ENCODE data around the gene LAIR1. TPM values are rescaled to one million over a fixed set of nuclear protein-coding genes. Genes with fewer than 3 reads are reported as not detected.

Gene LAIR1
- total RNA-seq, 1 donor from 2014 or later = not detected

DNA sequence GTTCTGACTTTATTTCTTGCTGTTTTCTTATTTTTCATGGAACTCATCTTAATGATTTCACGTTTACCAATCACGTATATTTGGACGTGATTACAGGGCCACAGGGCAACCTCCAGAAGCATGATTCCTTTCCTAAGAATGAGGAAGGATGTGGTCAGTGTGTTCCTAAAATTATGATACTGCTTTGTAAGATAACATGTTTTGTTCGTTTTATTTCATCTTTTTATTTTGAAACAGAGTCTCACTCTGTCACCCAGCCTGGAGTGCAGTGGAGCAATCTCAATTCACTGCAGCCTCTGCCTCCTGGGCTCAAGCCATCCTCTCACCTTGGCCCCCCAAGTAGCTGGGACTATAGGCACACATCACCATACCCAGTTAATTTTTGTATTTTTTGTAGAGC is 24.8 kb upstream of the LAIR1 start:
- Histone ChIP-seq H3K9me3 (ENCODE audit: low read depth) (no peaks in the 10 kb centered on the region), H3K36me3 (no peaks in the 10 kb centered on the region), H3K27ac (no peak overlapping the region), H3K79me2 (ENCODE audit: low read depth) (no peaks in the 10 kb centered on the region), H3K9ac (no peak overlapping the region), H3F3A (ENCODE audit: low read depth) (peaks cover 6% of the 10 kb centered on the region), H3K4me3 (no peak overlapping the region), H3K4me2 (no peak overlapping the region), H3K4me1 (peaks cover 6% of the 10 kb centered on the region), H2AFZ (replicated peaks) (no peak overlapping the region), H3K27me3 (peaks cover 51% of the 10 kb centered on the region), H4K20me1 (ENCODE audit: low read depth) (no peaks in the 10 kb centered on the region)
- DNase-seq (ENCODE audit: low spot score) = no peak
- Mint-ChIP-seq H3K27me3 (ENCODE audit: insufficient read depth, low read depth) (peaks cover 15% of the 10 kb centered on the region), H3K4me1 (peaks cover 18% of the 10 kb centered on the region), H3K4me3 (no peak overlapping the region), H3K36me3 (no peaks in the 10 kb centered on the region), H3K27ac (no peak overlapping the region), H3K9me3 (no peaks in the 10 kb centered on the region)
- TF ChIP-seq EZH2 (IDR thresholded peaks at IDR 0.05) = no peak
- no peak for TF ChIP-seq EZH2phosphoT487 (IDR thresholded peaks at IDR 0.05)
- TF ChIP-seq, protein P1, sequence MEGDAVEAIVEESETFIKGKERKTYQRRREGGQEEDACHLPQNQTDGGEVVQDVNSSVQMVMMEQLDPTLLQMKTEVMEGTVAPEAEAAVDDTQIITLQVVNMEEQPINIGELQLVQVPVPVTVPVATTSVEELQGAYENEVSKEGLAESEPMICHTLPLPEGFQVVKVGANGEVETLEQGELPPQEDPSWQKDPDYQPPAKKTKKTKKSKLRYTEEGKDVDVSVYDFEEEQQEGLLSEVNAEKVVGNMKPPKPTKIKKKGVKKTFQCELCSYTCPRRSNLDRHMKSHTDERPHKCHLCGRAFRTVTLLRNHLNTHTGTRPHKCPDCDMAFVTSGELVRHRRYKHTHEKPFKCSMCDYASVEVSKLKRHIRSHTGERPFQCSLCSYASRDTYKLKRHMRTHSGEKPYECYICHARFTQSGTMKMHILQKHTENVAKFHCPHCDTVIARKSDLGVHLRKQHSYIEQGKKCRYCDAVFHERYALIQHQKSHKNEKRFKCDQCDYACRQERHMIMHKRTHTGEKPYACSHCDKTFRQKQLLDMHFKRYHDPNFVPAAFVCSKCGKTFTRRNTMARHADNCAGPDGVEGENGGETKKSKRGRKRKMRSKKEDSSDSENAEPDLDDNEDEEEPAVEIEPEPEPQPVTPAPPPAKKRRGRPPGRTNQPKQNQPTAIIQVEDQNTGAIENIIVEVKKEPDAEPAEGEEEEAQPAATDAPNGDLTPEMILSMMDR (IDR thresholded peaks at IDR 0.05) = no peak

DNA sequence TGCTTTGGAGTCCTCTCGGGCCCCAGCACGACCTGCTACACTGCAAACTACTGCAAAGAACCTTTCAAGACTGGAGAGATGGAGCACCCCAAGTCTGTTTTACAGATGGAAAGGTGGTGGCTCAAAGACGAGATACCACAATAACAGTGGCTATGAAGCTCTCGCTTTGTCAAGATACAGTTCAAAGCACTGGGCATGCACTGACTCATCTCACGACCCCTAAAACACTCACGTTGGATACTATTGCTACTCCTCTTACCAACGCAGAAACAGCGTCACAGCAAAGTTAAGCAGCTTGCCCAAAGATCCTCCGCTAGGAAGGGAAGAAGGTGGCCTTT is 24.0 kb upstream of the LAIR1 start:
- Histone ChIP-seq H2AFZ (replicated peaks) (peak overlapping the region; percentile 50), H3K79me2 (ENCODE audit: low read depth) (no peaks in the 10 kb centered on the region), H3K4me2 (peak overlapping the region; percentile 57), H3F3A (ENCODE audit: low read depth) (peaks cover 6% of the 10 kb centered on the region), H3K9me3 (ENCODE audit: low read depth) (no peaks in the 10 kb centered on the region), H3K27ac (no peak overlapping the region), H3K4me3 (no peak overlapping the region), H3K27me3 (peaks cover 51% of the 10 kb centered on the region), H3K4me1 (peaks cover 6% of the 10 kb centered on the region), H3K9ac (no peak overlapping the region), H3K36me3 (no peaks in the 10 kb centered on the region), H4K20me1 (ENCODE audit: low read depth) (no peaks in the 10 kb centered on the region)
- no peak for DNase-seq (ENCODE audit: low spot score)
- Mint-ChIP-seq H3K4me3 (peak overlapping the region; percentile 73), H3K4me1 (peaks cover 18% of the 10 kb centered on the region), H3K36me3 (no peaks in the 10 kb centered on the region), H3K27me3 (ENCODE audit: insufficient read depth, low read depth) (peaks cover 15% of the 10 kb centered on the region), H3K9me3 (no peaks in the 10 kb centered on the region), H3K27ac (no peak overlapping the region)
- TF ChIP-seq EZH2 (IDR thresholded peaks at IDR 0.05) (no peak), EZH2phosphoT487 (IDR thresholded peaks at IDR 0.05) (no peak)
- TF ChIP-seq, protein P1 (IDR thresholded peaks at IDR 0.05) = no peak

DNA sequence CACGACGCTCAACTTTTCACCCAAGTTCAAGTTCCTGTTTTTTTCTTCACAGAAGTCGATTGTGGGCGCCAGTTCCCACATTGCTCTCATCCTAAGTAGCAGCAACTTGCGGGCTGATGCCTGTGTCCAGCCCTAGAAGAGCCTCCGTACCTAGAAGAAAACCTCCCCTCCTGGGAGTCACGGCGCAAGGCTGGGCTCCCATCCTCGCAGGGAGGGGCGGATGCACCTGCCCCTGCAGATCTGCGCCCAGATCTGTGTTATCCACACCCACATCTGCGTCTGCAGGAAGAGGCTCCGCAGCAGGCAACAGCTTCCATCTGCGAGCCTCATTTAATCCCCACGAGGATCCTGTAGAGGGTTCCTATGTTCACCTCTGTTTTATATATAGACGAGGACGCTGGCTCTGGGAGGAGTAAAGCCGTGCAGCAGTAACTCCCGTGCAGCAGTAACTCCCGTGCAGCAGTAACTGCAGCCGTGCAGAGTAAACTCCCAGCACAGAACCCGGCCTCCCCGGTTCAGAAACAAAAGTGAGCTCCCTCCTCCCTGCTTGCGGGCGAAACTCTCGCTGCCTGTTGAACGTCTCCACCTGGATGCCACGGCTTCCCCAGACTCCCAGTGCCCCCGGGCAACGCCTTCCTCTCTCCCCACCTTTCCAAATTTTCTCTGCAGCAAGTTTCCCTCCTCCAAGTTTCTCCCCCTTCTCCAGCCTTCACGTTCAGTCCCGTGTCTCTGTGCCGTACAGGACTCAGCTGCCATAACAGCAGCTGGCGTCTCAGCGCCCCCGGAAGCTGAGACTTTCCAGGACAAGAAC is 23.5 kb upstream of the LAIR1 start:
- H3K9ac ChIP-seq = no peak overlapping the region

More for the DNA sequence above, 23.5 kb upstream of the LAIR1 start:
- peaks cover 6% of the 10 kb centered on the region for H3F3A ChIP-seq (ENCODE audit: low read depth)
- H3K9me3 ChIP-seq (ENCODE audit: low read depth) = no peaks in the 10 kb centered on the region
- H3K36me3 ChIP-seq = no peaks in the 10 kb centered on the region
- H3K27ac ChIP-seq = no peak overlapping the region
- DNase-seq (ENCODE audit: low spot score) = no peak
- H3K79me2 ChIP-seq (ENCODE audit: low read depth) = no peaks in the 10 kb centered on the region
- H3K4me3 ChIP-seq = peak overlapping the region; percentile 22
- H3K4me1 ChIP-seq = peaks cover 6% of the 10 kb centered on the region
- Mint-ChIP-seq H3K4me3 (peak overlapping the region; percentile 73), H3K27me3 (ENCODE audit: insufficient read depth, low read depth) (peaks cover 15% of the 10 kb centered on the region), H3K9me3 (no peaks in the 10 kb centered on the region), H3K27ac (no peak overlapping the region), H3K36me3 (no peaks in the 10 kb centered on the region), H3K4me1 (peaks cover 18% of the 10 kb centered on the region)
- peak overlapping the region; percentile 50 for H2AFZ ChIP-seq (replicated peaks)
- H3K27me3 ChIP-seq = peaks cover 51% of the 10 kb centered on the region
- H3K4me2 ChIP-seq = peak overlapping the region; percentile 57
- TF ChIP-seq EZH2 (IDR thresholded peaks at IDR 0.05) (no peak), EZH2phosphoT487 (IDR thresholded peaks at IDR 0.05) (no peak)
- TF ChIP-seq, protein P1 (IDR thresholded peaks at IDR 0.05) = no peak
- H4K20me1 ChIP-seq (ENCODE audit: low read depth) = no peaks in the 10 kb centered on the region

All from neural progenitor cell (in vitro differentiated cells).